BLaER1 (cell line): ENCODE data around the gene GANC.
A peak's percentile ranks its signal among the peaks of the same experiment; 100 is the strongest.

Experiments used
- H3K27ac ChIP-seq: shearing (Covaris generic); formaldehyde crosslinking; 2 replicates; pipeline ENCODE4 v1.8.1; 2022
- H3K27me3 ChIP-seq: shearing (Covaris generic); formaldehyde crosslinking; 2 replicates; pipeline ENCODE4 v1.8.1; 2022
- H3K36me3 ChIP-seq: shearing (Covaris generic); formaldehyde crosslinking; 2 replicates; pipeline ENCODE4 v1.8.1; 2022
- H3K4me1 ChIP-seq: shearing (Covaris generic); formaldehyde crosslinking; 2 replicates; pipeline ENCODE4 v1.8.1; 2022
- H3K4me2 ChIP-seq: shearing (Covaris generic); formaldehyde crosslinking; 2 replicates; pipeline ENCODE4 v1.8.1; 2022
- H3K4me3 ChIP-seq: shearing (Covaris generic); formaldehyde crosslinking; 2 replicates; pipeline ENCODE4 v1.8.1; 2022
- H3K9ac ChIP-seq: shearing (Covaris generic); formaldehyde crosslinking; 2 replicates; pipeline ENCODE4 v1.8.1; 2022
- H3K9me3 ChIP-seq: shearing (Covaris generic); formaldehyde crosslinking; 2 replicates; pipeline ENCODE4 v1.8.1; 2022
- H4K20me1 ChIP-seq: shearing (Covaris generic); formaldehyde crosslinking; 2 replicates; pipeline ENCODE4 v1.8.1; 2022
- Cebpa-rat ChIP-seq: shearing (Covaris generic); IDR thresholded peaks from 2 replicates; pipeline ENCODE4 v1.8.1; 2022

GANC gene

GRCh38 chr15:42368096-42368495 is 95.1 kb downstream of the GANC start:
- H4K20me1 ChIP-seq, result no peaks in the 10 kb centered on the region
- no peak overlapping the region for H3K27ac ChIP-seq
- peaks cover 11% of the 10 kb centered on the region for H3K4me1 ChIP-seq
- H3K9ac ChIP-seq, result no peak overlapping the region
- H3K27me3 ChIP-seq, result no peaks in the 10 kb centered on the region
- TF ChIP-seq Cebpa-rat, result no peak
- no peak overlapping the region for H3K4me3 ChIP-seq
- H3K36me3 ChIP-seq, result no peaks in the 10 kb centered on the region
- peaks cover 4% of the 10 kb centered on the region; the same call in 1 of the 2 replicates for H3K9me3 ChIP-seq
- no peak overlapping the region for H3K4me2 ChIP-seq

GRCh38 chr15:42371096-42371495 is 98.1 kb downstream of the GANC start:
- Histone ChIP-seq H3K4me3 (no peak overlapping the region), H3K27ac (no peak overlapping the region), H3K9ac (no peak overlapping the region), H3K27me3 (no peaks in the 10 kb centered on the region), H3K4me2 (no peak overlapping the region), H3K4me1 (peaks cover 11% of the 10 kb centered on the region), H4K20me1 (no peaks in the 10 kb centered on the region), H3K9me3 (peaks cover 4% of the 10 kb centered on the region; the same call in 1 of the 2 replicates), H3K36me3 (no peaks in the 10 kb centered on the region)
- no peak for TF ChIP-seq Cebpa-rat

- Histone ChIP-seq H3K4me1 (no peaks in the 10 kb centered on the region), H3K9ac (no peak overlapping the region), H3K36me3 (peaks cover 5% of the 10 kb centered on the region; the same call in 1 of the 2 replicates), H3K9me3 (peaks cover 17% of the 10 kb centered on the region), H3K4me3 (no peak overlapping the region), H4K20me1 (no peaks in the 10 kb centered on the region), H3K27ac (no peak overlapping the region), H3K27me3 (no peaks in the 10 kb centered on the region), H3K4me2 (no peak overlapping the region)
- TF ChIP-seq Cebpa-rat, result no peak
Observed at GRCh38 chr15:42373274-42373673, 100.3 kb downstream of the GANC start.

- Histone ChIP-seq H3K9ac (no peak overlapping the region), H3K36me3 (peaks cover 5% of the 10 kb centered on the region; the same call in 1 of the 2 replicates), H3K9me3 (peaks cover 22% of the 10 kb centered on the region), H4K20me1 (no peaks in the 10 kb centered on the region), H3K4me2 (no peak overlapping the region), H3K4me3 (no peak overlapping the region), H3K4me1 (no peaks in the 10 kb centered on the region), H3K27me3 (no peaks in the 10 kb centered on the region), H3K27ac (no peak overlapping the region)
- no peak for TF ChIP-seq Cebpa-rat
Observed at GRCh38 chr15:42373936-42374335, 100.9 kb downstream of the GANC start.

- Histone ChIP-seq H4K20me1 (no peaks in the 10 kb centered on the region), H3K9ac (no peak overlapping the region), H3K27me3 (no peaks in the 10 kb centered on the region), H3K9me3 (peaks cover 23% of the 10 kb centered on the region), H3K4me2 (no peak overlapping the region), H3K4me1 (no peaks in the 10 kb centered on the region), H3K4me3 (no peak overlapping the region), H3K27ac (no peak overlapping the region), H3K36me3 (peaks cover 5% of the 10 kb centered on the region; the same call in 1 of the 2 replicates)
- no peak for TF ChIP-seq Cebpa-rat
Observed at GRCh38 chr15:42374810-42375209, 101.8 kb downstream of the GANC start.

- no peak for TF ChIP-seq Cebpa-rat
- Histone ChIP-seq H3K9ac (no peak overlapping the region), H3K27me3 (no peaks in the 10 kb centered on the region), H3K4me3 (no peak overlapping the region), H4K20me1 (no peaks in the 10 kb centered on the region), H3K27ac (no peak overlapping the region), H3K9me3 (peaks cover 23% of the 10 kb centered on the region), H3K36me3 (peaks cover 5% of the 10 kb centered on the region; the same call in 1 of the 2 replicates), H3K4me2 (no peak overlapping the region), H3K4me1 (no peaks in the 10 kb centered on the region)
Observed at GRCh38 chr15:42375252-42375651, 102.3 kb downstream of the GANC start.

- H3K4me1 ChIP-seq, result no peaks in the 10 kb centered on the region
- no peaks in the 10 kb centered on the region for H4K20me1 ChIP-seq
- H3K36me3 ChIP-seq, result peaks cover 5% of the 10 kb centered on the region; the same call in 1 of the 2 replicates
- H3K4me2 ChIP-seq, result no peak overlapping the region
- H3K9me3 ChIP-seq, result peaks cover 23% of the 10 kb centered on the region
- H3K4me3 ChIP-seq, result no peak overlapping the region
- no peaks in the 10 kb centered on the region for H3K27me3 ChIP-seq
- no peak overlapping the region for H3K9ac ChIP-seq
- no peak for TF ChIP-seq Cebpa-rat
- H3K27ac ChIP-seq, result no peak overlapping the region
Observed at GRCh38 chr15:42375941-42376340, 102.9 kb downstream of the GANC start.

- H3K27ac ChIP-seq, result no peak overlapping the region
- H4K20me1 ChIP-seq, result no peaks in the 10 kb centered on the region
- H3K27me3 ChIP-seq, result no peaks in the 10 kb centered on the region
- no peak for TF ChIP-seq Cebpa-rat
- no peaks in the 10 kb centered on the region for H3K4me1 ChIP-seq
- H3K4me2 ChIP-seq, result no peak overlapping the region
- peaks cover 5% of the 10 kb centered on the region; the same call in 1 of the 2 replicates for H3K36me3 ChIP-seq
- peaks cover 23% of the 10 kb centered on the region for H3K9me3 ChIP-seq
- no peak overlapping the region for H3K9ac ChIP-seq
- no peak overlapping the region for H3K4me3 ChIP-seq
Observed at GRCh38 chr15:42378011-42378410, 105.0 kb downstream of the GANC start.

GRCh38 chr15:42384597-42384996 is 111.6 kb downstream of the GANC start:
- TF ChIP-seq Cebpa-rat, result no peak

GRCh38 chr15:42385206-42385979 is 112.4 kb downstream of the GANC start:
- no peak for TF ChIP-seq Cebpa-rat
- Histone ChIP-seq H3K27ac (peak overlapping the region; percentile 83), H3K4me3 (peak overlapping the region; percentile 43; the same call in 1 of the 2 replicates), H3K36me3 (no peaks in the 10 kb centered on the region), H4K20me1 (no peaks in the 10 kb centered on the region), H3K9me3 (no peaks in the 10 kb centered on the region), H3K4me1 (peaks cover 64% of the 10 kb centered on the region), H3K27me3 (no peaks in the 10 kb centered on the region), H3K4me2 (peak overlapping the region; percentile 82), H3K9ac (peak overlapping the region; percentile 61)

More at GRCh38 chr15:42384597-42384996, 111.6 kb downstream of the GANC start:
- H3K9ac ChIP-seq, result no peak overlapping the region
- H3K27ac ChIP-seq, result peak overlapping the region; percentile 83
- H3K4me3 ChIP-seq, result no peak overlapping the region
- peak overlapping the region; percentile 82 for H3K4me2 ChIP-seq
- no peaks in the 10 kb centered on the region for H3K36me3 ChIP-seq
- H3K9me3 ChIP-seq, result no peaks in the 10 kb centered on the region
- H3K27me3 ChIP-seq, result no peaks in the 10 kb centered on the region
- H4K20me1 ChIP-seq, result no peaks in the 10 kb centered on the region
- H3K4me1 ChIP-seq, result peaks cover 56% of the 10 kb centered on the region
